A549 (cell line): ENCODE results near the gene XRCC1. TPM values are rescaled to one million over a fixed set of nuclear protein-coding genes. Genes with fewer than 3 reads are reported as not detected.

Experiments used
- ATAC-seq, 2 experiments: fragments of 200-7000 bp in 1 of 2; fragments of >200 bp in 1 of 2; cut with Nextera tagmentation in 1 of 2; cut with Tn5 transposase in 1 of 2; 3 replicates each; pipeline versions ENCODE4 v1.8.0 to v1.9.1; 2018 to 2020; ENCODE audit warnings: mild to moderate bottlenecking in 1 of 2, moderate library complexity in 1 of 2
- CTCF ChIA-PET: fragments of 300-600 bp; sonication (Branson Sonifier 250); formaldehyde crosslinking; extraction: SDS; loops from one replicate; lab custom pipeline; 2021; ENCODE audit warnings: antibody characterized with exemption, inconsistent platforms; lab: Yijun Ruan, JAX
- POLR2A ChIA-PET: fragments of 350-600 bp; formaldehyde crosslinking; extraction: SDS; loops from one replicate; lab custom pipeline; 2021; ENCODE audit warnings: antibody characterized with exemption, inconsistent platforms; lab: Yijun Ruan, JAX
- DNase-seq, 2 experiments: peaks; one replicate each; pipeline versions ENCODE4 v3.0.0 to v3.0.0-alpha.2; 2011 to 2016; ENCODE audit warnings: low read depth in 1 of 2, low spot score in 1 of 2
- FAIRE-seq: peaks from 2 replicates; lab custom pipeline; 2011; peaks lifted over from hg19 to GRCh38; lab: Jason Lieb, UNC
- H3K27ac ChIP-seq, 2 experiments: fragments of >200 bp; sonication (Bioruptor Twin); formaldehyde crosslinking; 3 replicates each; pipeline ENCODE4 v1.5.1; 2016 to 2017
- H3K4me1 ChIP-seq: fragments of >200 bp; sonication (Bioruptor Twin); formaldehyde crosslinking; 3 replicates; pipeline ENCODE4 v1.6.1; 2016
- H3K4me2 ChIP-seq: fragments of >200 bp; sonication (Bioruptor Twin); formaldehyde crosslinking; 3 replicates; pipeline ENCODE4 v1.6.1; 2016
- H3K4me3 ChIP-seq: fragments of >200 bp; sonication (Bioruptor Twin); formaldehyde crosslinking; 3 replicates; pipeline ENCODE4 v1.5.1; 2016
- H3K9me3 ChIP-seq: fragments of >200 bp; sonication (Bioruptor Twin); formaldehyde crosslinking; 3 replicates; pipeline ENCODE4 v1.6.1; 2016
- CBX2 ChIP-seq: fragments of 200-600 bp; sonication (generic); IDR thresholded peaks from 2 replicates; pipeline ENCODE4 v1.6.1; 2016; ENCODE audit warnings: low read depth, mild to moderate bottlenecking, borderline replicate concordance
- CHD2 ChIP-seq: fragments of 150-350 bp; IDR thresholded peaks from 2 replicates; pipeline ENCODE4 v1.6.1; 2014; ENCODE audit warnings: low read length; ENCODE audit not compliant: partially characterized antibody
- CHD4 ChIP-seq: fragments of 200-600 bp; sonication (generic); IDR thresholded peaks from 2 replicates; pipeline ENCODE4 v1.6.1; 2016; ENCODE audit warnings: antibody characterized with exemption, mild to moderate bottlenecking, borderline replicate concordance
- EHF ChIP-seq: fragments of 250-450 bp; sonication (Bioruptor Pico); IDR thresholded peaks from 2 replicates; pipeline ENCODE4 v1.5.0; 2020; ENCODE audit warnings: mild to moderate bottlenecking
- FOSB ChIP-seq: fragments of 250-450 bp; sonication (Bioruptor Pico); IDR thresholded peaks from 2 replicates; pipeline ENCODE4 v1.5.0; 2020; ENCODE audit warnings: mild to moderate bottlenecking, moderate library complexity
- GATA3 ChIP-seq: IDR thresholded peaks from 2 replicates; pipeline ENCODE4 v1.6.1; 2012; ENCODE audit warnings: borderline replicate concordance
- HEYL ChIP-seq: fragments of 250-450 bp; sonication (Bioruptor Pico); IDR thresholded peaks from 2 replicates; pipeline ENCODE4 v1.8.0; 2021; ENCODE audit warnings: mild to moderate bottlenecking, moderate library complexity
- HOXA7 ChIP-seq: fragments of 250-450 bp; sonication (Bioruptor Pico); IDR thresholded peaks from 2 replicates; pipeline ENCODE4 v1.5.0; 2020; ENCODE audit warnings: mild to moderate bottlenecking, moderate library complexity
- HOXB13 ChIP-seq: fragments of 250-450 bp; sonication (Bioruptor Pico); IDR thresholded peaks from 2 replicates; pipeline ENCODE4 v1.5.0; 2020; ENCODE audit warnings: low read depth, mild to moderate bottlenecking, moderate library complexity
- JUN ChIP-seq, 2 experiments: fragments of >200 bp; sonication (Bioruptor Twin); formaldehyde crosslinking; IDR thresholded peaks; 2 replicates in 1 of 2; 3 replicates in 1 of 2; pipeline ENCODE4 v1.6.1; 2016 to 2017
- JUNB ChIP-seq: fragments of >200 bp; sonication (Bioruptor Twin); formaldehyde crosslinking; IDR thresholded peaks from 2 replicates; pipeline ENCODE4 v1.6.1; 2016
- KDM1A ChIP-seq: fragments of 200-600 bp; sonication (generic); IDR thresholded peaks from 2 replicates; pipeline ENCODE4 v1.6.1; 2016; ENCODE audit warnings: low read depth, mild to moderate bottlenecking
- KDM5A ChIP-seq: fragments of 200-600 bp; sonication (generic); IDR thresholded peaks from 2 replicates; pipeline ENCODE4 v1.6.1; 2016; ENCODE audit warnings: antibody characterized with exemption, mild to moderate bottlenecking
- MAZ ChIP-seq: fragments of 150-350 bp; IDR thresholded peaks from 2 replicates; pipeline ENCODE4 v1.6.1; 2014; ENCODE audit warnings: antibody characterized with exemption, low read depth, low read length, borderline replicate concordance
- MYC ChIP-seq: IDR thresholded peaks from 2 replicates; pipeline ENCODE4 v1.6.1; 2012; ENCODE audit warnings: mild to moderate bottlenecking, inconsistent platforms, low read length, improper control_type of control experiment, borderline replicate concordance
- NFE2L2 ChIP-seq: fragments of 150-350 bp; conservative IDR thresholded peaks from 2 replicates; pipeline ENCODE4 v1.6.1; 2014; ENCODE audit warnings: low read length
- NPAS2 ChIP-seq: fragments of 250-450 bp; sonication (Bioruptor Pico); IDR thresholded peaks from 2 replicates; pipeline ENCODE4 v1.8.0; 2022; ENCODE audit warnings: mild to moderate bottlenecking, moderate library complexity, borderline replicate concordance
- NR3C1 ChIP-seq: fragments of >200 bp; sonication (Bioruptor Twin); formaldehyde crosslinking; IDR thresholded peaks from 3 replicates; pipeline ENCODE4 v1.6.1; 2017
- RNF2 ChIP-seq: fragments of 200-600 bp; sonication (generic); IDR thresholded peaks from 2 replicates; pipeline ENCODE4 v1.6.1; 2016; ENCODE audit warnings: low read depth, mild to moderate bottlenecking, antibody characterized with exemption, moderate library complexity, borderline replicate concordance
- SMC3 ChIP-seq: fragments of >200 bp; sonication (Bioruptor Twin); formaldehyde crosslinking; IDR thresholded peaks from 3 replicates; pipeline ENCODE4 v1.6.1; 2018; ENCODE audit warnings: inconsistent platforms
- TFCP2L1 ChIP-seq: fragments of 250-450 bp; sonication (Bioruptor Pico); IDR thresholded peaks from 2 replicates; pipeline ENCODE4 v1.5.0; 2021; ENCODE audit warnings: mild to moderate bottlenecking
- ZNF302 ChIP-seq: fragments of 250-450 bp; sonication (Bioruptor Pico); IDR thresholded peaks from 2 replicates; pipeline ENCODE4 v1.9.0; 2021; ENCODE audit warnings: inconsistent platforms, mild to moderate bottlenecking, moderate library complexity
- ZSCAN20 ChIP-seq: fragments of 250-450 bp; sonication (Bioruptor Pico); IDR thresholded peaks from 2 replicates; pipeline ENCODE4 v1.8.0; 2022; ENCODE audit warnings: mild to moderate bottlenecking, moderate library complexity
- WGBS: methylation state at CpG from one replicate; pipeline ENCODE4 v1.1.6; 2017; ENCODE audit errors: missing lambda C conversion rate; 5-methylcytosine and 5-hydroxymethylcytosine counted together
- polyA plus RNA-seq, 4 experiments: library from polyadenylated mRNA; depleted of rRNA in 3 of 4; stranded (reverse); fragments of >200 nt; fragmentation: RNase III in 1 of 4; extraction: RNeasy Plus Mini Kit Qiagen cat#74134 plus additional on column Dnase treatment in 1 of 4; gene quantifications; 2 replicates in 3 of 4; 3 replicates in 1 of 4; pipeline ENCODE4 v1.2.3, GENCODE V29; 2011 to 2017
- TF ChIP-seq, protein P1 (sequence below): fragments of >200 bp; sonication (Bioruptor Twin); formaldehyde crosslinking; IDR thresholded peaks from 3 replicates; pipeline ENCODE4 v1.6.1; 2016
- TF ChIP-seq, protein P2 (sequence below): fragments of >200 bp; sonication (Bioruptor Twin); formaldehyde crosslinking; IDR thresholded peaks from 3 replicates; pipeline ENCODE4 v1.5.1; 2016
- TF ChIP-seq, protein P3 (sequence below): fragments of >200 bp; sonication (Bioruptor Twin); formaldehyde crosslinking; IDR thresholded peaks from 2 replicates; pipeline ENCODE4 v1.6.1; 2016
- TF ChIP-seq, protein P4 (sequence below): IDR thresholded peaks from 2 replicates; pipeline ENCODE4 v1.6.1; 2012; ENCODE audit warnings: low read depth, borderline replicate concordance

The XRCC1 gene
- polyA plus RNA-seq, 2 of the 4 experiments (the other 2 are of a cell fraction) = 32.0 to 55.1 TPM

DNA sequence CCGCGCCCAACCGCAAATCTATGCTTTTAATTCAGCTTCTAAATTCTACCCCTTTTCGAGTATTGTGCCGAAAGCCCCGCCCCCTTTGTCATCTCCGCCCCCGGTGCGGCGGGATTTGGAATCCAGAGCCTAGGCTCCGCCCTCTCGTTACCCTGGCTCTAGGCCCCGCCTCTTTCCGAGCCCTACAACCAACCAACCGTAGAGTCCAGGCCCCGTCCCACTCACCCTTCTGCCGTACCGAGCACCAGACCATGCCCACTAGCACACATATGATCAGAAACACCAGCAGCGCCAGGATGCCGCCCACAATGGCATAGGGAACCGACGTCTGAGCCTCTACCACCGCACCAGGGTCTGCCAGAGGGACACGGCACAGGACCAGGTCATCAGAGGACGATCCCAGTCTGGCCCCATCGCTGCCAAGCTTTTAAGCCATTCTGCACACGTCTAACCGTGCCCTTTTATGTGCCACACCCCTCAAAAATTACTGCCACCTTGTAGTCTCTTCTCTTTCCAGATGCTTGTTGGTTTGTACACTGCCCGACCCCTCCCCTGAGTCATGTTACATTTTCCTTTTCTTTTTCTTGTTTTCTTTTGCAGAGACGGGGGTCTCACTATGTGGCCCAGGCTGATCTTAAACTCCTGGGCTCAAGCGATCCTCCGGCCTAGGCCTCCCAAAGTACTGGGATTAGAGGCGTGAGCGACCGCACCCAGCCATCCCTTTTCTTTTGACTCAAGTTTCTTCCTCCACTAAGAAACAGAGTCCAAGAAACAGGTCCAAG lies 48.8 kb upstream of the XRCC1 start:
- ChIA-PET POLR2A (no interaction called here), CTCF (interaction anchor here (0.8 to 1.2 kb wide), 3 partner anchors 8 to 27 kb away, joined by 3 read pairs; partner anchors contain the start of gene ZNF576)
- Histone ChIP-seq H3K9me3 (no peaks in the 10 kb centered on the region), H3K4me2 (no peak overlapping the region), H3K27ac (no peak overlapping the region), H3K4me1 (peaks cover 7% of the 10 kb centered on the region; the same call in 2 of the 3 replicates), H3K4me3 (no peak overlapping the region)
- TF ChIP-seq GATA3 (no peak), MAZ (no peak), NFE2L2 (no peak), HOXA7 (no peak), RNF2 (no peak), EHF (CRISPR knock-in tag) (no peak), FOSB (CRISPR knock-in tag) (no peak), HOXB13 (CRISPR knock-in tag) (no peak), NR3C1 (no peak)
- TF ChIP-seq, protein P1, sequence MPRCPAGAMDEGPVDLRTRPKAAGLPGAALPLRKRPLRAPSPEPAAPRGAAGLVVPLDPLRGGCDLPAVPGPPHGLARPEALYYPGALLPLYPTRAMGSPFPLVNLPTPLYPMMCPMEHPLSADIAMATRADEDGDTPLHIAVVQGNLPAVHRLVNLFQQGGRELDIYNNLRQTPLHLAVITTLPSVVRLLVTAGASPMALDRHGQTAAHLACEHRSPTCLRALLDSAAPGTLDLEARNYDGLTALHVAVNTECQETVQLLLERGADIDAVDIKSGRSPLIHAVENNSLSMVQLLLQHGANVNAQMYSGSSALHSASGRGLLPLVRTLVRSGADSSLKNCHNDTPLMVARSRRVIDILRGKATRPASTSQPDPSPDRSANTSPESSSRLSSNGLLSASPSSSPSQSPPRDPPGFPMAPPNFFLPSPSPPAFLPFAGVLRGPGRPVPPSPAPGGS = no peak
- TF ChIP-seq, protein P2, sequence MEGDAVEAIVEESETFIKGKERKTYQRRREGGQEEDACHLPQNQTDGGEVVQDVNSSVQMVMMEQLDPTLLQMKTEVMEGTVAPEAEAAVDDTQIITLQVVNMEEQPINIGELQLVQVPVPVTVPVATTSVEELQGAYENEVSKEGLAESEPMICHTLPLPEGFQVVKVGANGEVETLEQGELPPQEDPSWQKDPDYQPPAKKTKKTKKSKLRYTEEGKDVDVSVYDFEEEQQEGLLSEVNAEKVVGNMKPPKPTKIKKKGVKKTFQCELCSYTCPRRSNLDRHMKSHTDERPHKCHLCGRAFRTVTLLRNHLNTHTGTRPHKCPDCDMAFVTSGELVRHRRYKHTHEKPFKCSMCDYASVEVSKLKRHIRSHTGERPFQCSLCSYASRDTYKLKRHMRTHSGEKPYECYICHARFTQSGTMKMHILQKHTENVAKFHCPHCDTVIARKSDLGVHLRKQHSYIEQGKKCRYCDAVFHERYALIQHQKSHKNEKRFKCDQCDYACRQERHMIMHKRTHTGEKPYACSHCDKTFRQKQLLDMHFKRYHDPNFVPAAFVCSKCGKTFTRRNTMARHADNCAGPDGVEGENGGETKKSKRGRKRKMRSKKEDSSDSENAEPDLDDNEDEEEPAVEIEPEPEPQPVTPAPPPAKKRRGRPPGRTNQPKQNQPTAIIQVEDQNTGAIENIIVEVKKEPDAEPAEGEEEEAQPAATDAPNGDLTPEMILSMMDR = no peak
- ATAC-seq (no peak), DNase-seq (peak in 1 of 2 experiments; percentile 40), FAIRE-seq (no peak)
- 88% methylated on average over 35 of the region's 35 CpGs for WGBS

DNA sequence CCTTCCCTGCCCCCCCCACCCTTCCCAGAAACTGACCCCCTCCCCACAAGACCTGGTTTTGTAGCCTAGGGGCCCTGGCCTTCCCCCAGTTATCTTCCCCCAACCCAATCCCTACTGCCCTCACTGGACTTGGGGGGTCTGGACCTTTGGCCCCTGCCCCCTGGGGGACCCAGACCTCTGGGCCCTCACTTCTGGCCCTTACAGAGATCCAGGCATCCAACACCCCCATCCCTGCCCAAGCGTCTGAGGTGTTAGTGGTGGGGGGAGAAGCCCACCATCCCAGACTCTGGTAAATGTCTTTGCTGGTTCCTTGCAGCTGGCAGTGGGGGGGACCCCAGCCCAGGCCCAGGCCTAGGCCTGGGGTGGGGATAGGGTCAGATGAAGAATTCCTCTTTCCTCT lies 47.6 kb upstream of the XRCC1 start:
- 100% methylated on average over 1 of the region's 1 CpG for WGBS
- POLR2A ChIA-PET = no interaction called here
- no peak for FAIRE-seq

More for the DNA sequence above, 47.6 kb upstream of the XRCC1 start:
- H3K4me2 ChIP-seq = no peak overlapping the region
- no peaks in the 10 kb centered on the region for H3K9me3 ChIP-seq
- no peak overlapping the region for H3K27ac ChIP-seq
- no peak for ATAC-seq
- H3K4me3 ChIP-seq = no peak overlapping the region
- no peak for DNase-seq
- no peak for TF ChIP-seq FOSB (CRISPR knock-in tag)
- no peak for TF ChIP-seq NPAS2 (CRISPR knock-in tag)
- TF ChIP-seq CBX2 = no peak
- TF ChIP-seq, protein P3, sequence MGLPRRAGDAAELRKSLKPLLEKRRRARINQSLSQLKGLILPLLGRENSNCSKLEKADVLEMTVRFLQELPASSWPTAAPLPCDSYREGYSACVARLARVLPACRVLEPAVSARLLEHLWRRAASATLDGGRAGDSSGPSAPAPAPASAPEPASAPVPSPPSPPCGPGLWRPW = no peak
- no peak for TF ChIP-seq NR3C1
- no peak for TF ChIP-seq ZSCAN20 (CRISPR knock-in tag)
- TF ChIP-seq, protein P4, sequence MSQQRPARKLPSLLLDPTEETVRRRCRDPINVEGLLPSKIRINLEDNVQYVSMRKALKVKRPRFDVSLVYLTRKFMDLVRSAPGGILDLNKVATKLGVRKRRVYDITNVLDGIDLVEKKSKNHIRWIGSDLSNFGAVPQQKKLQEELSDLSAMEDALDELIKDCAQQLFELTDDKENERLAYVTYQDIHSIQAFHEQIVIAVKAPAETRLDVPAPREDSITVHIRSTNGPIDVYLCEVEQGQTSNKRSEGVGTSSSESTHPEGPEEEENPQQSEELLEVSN = no peak
- TF ChIP-seq CHD4 = no peak
- no peak for TF ChIP-seq JUNB
- TF ChIP-seq TFCP2L1 (CRISPR knock-in tag) = no peak
- no peak for TF ChIP-seq KDM5A
- no peak for TF ChIP-seq JUN (IDR thresholded peaks at IDR 0.05)
- TF ChIP-seq HEYL (CRISPR knock-in tag) = no peak
- no peak for TF ChIP-seq MYC
- TF ChIP-seq, protein P2 = no peak
- TF ChIP-seq ZNF302 (CRISPR knock-in tag) = no peak
- TF ChIP-seq CHD2 = no peak
- no peak for TF ChIP-seq SMC3
- TF ChIP-seq KDM1A = no peak
- CTCF ChIA-PET = interaction anchor here (1.2 kb wide), 2 partner anchors 9 to 26 kb away, joined by 3 read pairs; partner anchors contain the start of gene ZNF576
- peaks cover 12% of the 10 kb centered on the region for H3K4me1 ChIP-seq
